ENCODE data around the gene IP6K1.

The IP6K1 gene

DNA sequence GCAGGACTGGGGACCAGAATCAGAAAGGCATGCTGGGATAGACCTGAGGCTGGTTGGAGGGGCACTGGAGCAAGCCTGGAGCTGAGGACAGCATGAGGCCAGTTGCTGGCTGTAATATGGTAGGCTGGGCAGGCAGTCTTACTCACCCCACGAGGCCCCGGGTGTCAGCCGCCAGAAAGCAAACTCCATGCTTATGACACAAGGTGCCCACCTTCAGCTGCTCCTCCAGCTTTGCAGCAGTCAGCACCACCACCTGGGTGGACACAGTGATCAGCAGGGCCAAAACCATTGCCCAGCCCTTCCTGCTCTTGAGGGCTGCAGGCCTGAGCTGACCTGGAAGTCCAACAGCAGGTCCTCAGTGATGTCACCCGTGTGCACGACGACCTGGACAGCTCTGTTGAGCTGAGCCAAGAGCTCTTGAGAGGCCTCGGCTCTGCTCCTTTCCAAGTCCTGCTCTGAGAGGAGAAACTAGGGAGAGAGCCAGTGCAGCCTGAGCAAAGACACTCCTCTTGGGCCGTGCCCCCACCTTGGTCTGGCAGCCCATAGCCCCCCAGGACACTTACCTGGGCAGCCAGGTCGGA is 26.7 kb upstream of the IP6K1 start:
- no peak; the same call in none of the 3 replicates for ATAC-seq
- no peak for TF ChIP-seq ARNTL (CRISPR knock-in tag; IDR thresholded peaks at IDR 0.05; ENCODE audit: borderline replicate concordance, low read depth)
- TF ChIP-seq RARB (CRISPR knock-in tag; IDR thresholded peaks at IDR 0.05): no peak
- no peak for TF ChIP-seq SNAI2 (CRISPR knock-in tag; IDR thresholded peaks at IDR 0.05)
- no peak for TF ChIP-seq ISL1 (CRISPR knock-in tag; IDR thresholded peaks at IDR 0.05)
- no peak for TF ChIP-seq ZFP3 (CRISPR knock-in tag; IDR thresholded peaks at IDR 0.05)
- TF ChIP-seq, protein P1, sequence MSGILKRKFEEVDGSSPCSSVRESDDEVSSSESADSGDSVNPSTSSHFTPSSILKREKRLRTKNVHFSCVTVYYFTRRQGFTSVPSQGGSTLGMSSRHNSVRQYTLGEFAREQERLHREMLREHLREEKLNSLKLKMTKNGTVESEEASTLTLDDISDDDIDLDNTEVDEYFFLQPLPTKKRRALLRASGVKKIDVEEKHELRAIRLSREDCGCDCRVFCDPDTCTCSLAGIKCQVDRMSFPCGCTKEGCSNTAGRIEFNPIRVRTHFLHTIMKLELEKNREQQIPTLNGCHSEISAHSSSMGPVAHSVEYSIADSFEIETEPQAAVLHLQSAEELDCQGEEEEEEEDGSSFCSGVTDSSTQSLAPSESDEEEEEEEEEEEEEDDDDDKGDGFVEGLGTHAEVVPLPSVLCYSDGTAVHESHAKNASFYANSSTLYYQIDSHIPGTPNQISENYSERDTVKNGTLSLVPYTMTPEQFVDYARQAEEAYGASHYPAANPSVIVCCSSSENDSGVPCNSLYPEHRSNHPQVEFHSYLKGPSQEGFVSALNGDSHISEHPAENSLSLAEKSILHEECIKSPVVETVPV (CRISPR knock-in tag; IDR thresholded peaks at IDR 0.05): no peak
- TF ChIP-seq ESRRG (CRISPR knock-in tag; IDR thresholded peaks at IDR 0.05): no peak
- TF ChIP-seq ZNF8 (CRISPR knock-in tag; IDR thresholded peaks at IDR 0.05): no peak
- TF ChIP-seq BACH2 (CRISPR knock-in tag; IDR thresholded peaks at IDR 0.05; ENCODE audit: borderline replicate concordance): no peak
- no peak for TF ChIP-seq ZC3H10 (CRISPR knock-in tag; IDR thresholded peaks at IDR 0.05)

DNA sequence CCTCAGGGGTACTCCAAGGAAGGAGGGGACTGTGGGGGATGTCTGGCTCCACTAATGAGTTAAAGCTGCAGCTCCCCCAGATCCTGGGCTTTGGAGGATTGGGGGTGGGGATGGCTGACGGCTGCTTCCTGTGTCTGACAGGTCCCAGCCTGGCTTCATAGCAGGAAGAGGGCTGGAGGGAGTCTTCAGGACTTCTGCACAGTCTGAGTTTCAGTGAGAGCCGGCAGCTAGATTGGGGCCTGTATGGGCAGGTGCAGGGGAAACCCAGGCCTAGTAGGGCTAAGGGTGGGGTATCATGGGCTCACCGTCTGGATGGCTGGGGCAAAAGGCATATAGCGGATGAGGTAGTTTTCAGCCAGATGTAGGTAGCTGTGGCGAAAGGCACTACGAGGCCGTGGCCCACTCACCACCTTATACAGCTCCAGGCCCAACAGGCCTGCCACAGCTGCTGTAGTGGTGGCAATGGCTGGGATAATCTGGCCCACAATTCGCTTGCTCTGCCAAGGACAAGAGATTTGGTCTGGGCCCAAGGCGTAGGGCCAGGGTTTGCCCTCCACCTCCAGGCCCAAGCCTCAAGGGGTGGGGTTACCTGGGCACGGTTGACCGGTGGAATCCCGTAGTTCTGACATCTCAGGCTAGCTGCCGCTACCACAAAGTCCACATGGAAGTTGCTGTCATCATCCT is 21.2 kb upstream of the IP6K1 start:
- ATAC-seq: no peak
- TF ChIP-seq CSDC2 (CRISPR knock-in tag; IDR thresholded peaks at IDR 0.05): no peak
- no peak for TF ChIP-seq OSR1 (CRISPR knock-in tag; IDR thresholded peaks at IDR 0.05)
- TF ChIP-seq, protein P1 (CRISPR knock-in tag; IDR thresholded peaks at IDR 0.05): no peak
- TF ChIP-seq BACH2 (CRISPR knock-in tag; IDR thresholded peaks at IDR 0.05; ENCODE audit: borderline replicate concordance): no peak
- TF ChIP-seq, protein P2, sequence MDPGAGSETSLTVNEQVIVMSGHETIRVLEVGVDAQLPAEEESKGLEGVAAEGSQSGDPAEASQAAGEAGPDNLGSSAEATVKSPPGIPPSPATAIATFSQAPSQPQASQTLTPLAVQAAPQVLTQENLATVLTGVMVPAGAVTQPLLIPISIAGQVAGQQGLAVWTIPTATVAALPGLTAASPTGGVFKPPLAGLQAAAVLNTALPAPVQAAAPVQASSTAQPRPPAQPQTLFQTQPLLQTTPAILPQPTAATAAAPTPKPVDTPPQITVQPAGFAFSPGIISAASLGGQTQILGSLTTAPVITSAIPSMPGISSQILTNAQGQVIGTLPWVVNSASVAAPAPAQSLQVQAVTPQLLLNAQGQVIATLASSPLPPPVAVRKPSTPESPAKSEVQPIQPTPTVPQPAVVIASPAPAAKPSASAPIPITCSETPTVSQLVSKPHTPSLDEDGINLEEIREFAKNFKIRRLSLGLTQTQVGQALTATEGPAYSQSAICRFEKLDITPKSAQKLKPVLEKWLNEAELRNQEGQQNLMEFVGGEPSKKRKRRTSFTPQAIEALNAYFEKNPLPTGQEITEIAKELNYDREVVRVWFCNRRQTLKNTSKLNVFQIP (CRISPR knock-in tag; IDR thresholded peaks at IDR 0.05; ENCODE audit: borderline replicate concordance, low read depth): no peak
- no peak for TF ChIP-seq TOX (CRISPR knock-in tag; IDR thresholded peaks at IDR 0.05; ENCODE audit: borderline replicate concordance)
- no peak for TF ChIP-seq GLIS3 (CRISPR knock-in tag; IDR thresholded peaks at IDR 0.05)
- TF ChIP-seq PPARA (CRISPR knock-in tag; IDR thresholded peaks at IDR 0.05; ENCODE audit: borderline replicate concordance): no peak
- TF ChIP-seq ZNF8 (CRISPR knock-in tag; IDR thresholded peaks at IDR 0.05): no peak
- no peak for TF ChIP-seq SNAI2 (CRISPR knock-in tag; IDR thresholded peaks at IDR 0.05)
- TF ChIP-seq ESRRG (CRISPR knock-in tag; IDR thresholded peaks at IDR 0.05): no peak
- TF ChIP-seq ZFP30 (CRISPR knock-in tag; IDR thresholded peaks at IDR 0.05): no peak
- no peak for TF ChIP-seq ZNF565 (CRISPR knock-in tag; conservative IDR thresholded peaks at IDR 0.05; ENCODE audit: low read depth)

GRCh38 chr3:49806850-49807249 is 20.5 kb upstream of the IP6K1 start:
- no peak for ATAC-seq
- no peak for TF ChIP-seq ISL1 (CRISPR knock-in tag; IDR thresholded peaks at IDR 0.05)
- TF ChIP-seq OSR1 (CRISPR knock-in tag; IDR thresholded peaks at IDR 0.05): no peak
- TF ChIP-seq, protein P3, sequence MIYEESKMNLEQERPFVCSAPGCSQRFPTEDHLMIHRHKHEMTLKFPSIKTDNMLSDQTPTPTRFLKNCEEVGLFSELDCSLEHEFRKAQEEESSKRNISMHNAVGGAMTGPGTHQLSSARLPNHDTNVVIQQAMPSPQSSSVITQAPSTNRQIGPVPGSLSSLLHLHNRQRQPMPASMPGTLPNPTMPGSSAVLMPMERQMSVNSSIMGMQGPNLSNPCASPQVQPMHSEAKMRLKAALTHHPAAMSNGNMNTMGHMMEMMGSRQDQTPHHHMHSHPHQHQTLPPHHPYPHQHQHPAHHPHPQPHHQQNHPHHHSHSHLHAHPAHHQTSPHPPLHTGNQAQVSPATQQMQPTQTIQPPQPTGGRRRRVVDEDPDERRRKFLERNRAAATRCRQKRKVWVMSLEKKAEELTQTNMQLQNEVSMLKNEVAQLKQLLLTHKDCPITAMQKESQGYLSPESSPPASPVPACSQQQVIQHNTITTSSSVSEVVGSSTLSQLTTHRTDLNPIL (CRISPR knock-in tag; IDR thresholded peaks at IDR 0.05; ENCODE audit: low read depth): no peak
- no peak for TF ChIP-seq ZNF8 (CRISPR knock-in tag; IDR thresholded peaks at IDR 0.05)
- no peak for TF ChIP-seq ZFP30 (CRISPR knock-in tag; IDR thresholded peaks at IDR 0.05)
- TF ChIP-seq, protein P4, sequence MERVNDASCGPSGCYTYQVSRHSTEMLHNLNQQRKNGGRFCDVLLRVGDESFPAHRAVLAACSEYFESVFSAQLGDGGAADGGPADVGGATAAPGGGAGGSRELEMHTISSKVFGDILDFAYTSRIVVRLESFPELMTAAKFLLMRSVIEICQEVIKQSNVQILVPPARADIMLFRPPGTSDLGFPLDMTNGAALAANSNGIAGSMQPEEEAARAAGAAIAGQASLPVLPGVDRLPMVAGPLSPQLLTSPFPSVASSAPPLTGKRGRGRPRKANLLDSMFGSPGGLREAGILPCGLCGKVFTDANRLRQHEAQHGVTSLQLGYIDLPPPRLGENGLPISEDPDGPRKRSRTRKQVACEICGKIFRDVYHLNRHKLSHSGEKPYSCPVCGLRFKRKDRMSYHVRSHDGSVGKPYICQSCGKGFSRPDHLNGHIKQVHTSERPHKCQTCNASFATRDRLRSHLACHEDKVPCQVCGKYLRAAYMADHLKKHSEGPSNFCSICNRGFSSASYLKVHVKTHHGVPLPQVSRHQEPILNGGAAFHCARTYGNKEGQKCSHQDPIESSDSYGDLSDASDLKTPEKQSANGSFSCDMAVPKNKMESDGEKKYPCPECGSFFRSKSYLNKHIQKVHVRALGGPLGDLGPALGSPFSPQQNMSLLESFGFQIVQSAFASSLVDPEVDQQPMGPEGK (CRISPR knock-in tag; IDR thresholded peaks at IDR 0.05; ENCODE audit: borderline replicate concordance): no peak
- TF ChIP-seq GLIS3 (CRISPR knock-in tag; IDR thresholded peaks at IDR 0.05): no peak
- no peak for TF ChIP-seq ZC3H10 (CRISPR knock-in tag; IDR thresholded peaks at IDR 0.05)
- no peak for TF ChIP-seq ZNF565 (CRISPR knock-in tag; conservative IDR thresholded peaks at IDR 0.05; ENCODE audit: low read depth)
- TF ChIP-seq ZFP3 (CRISPR knock-in tag; IDR thresholded peaks at IDR 0.05): no peak
- no peak for TF ChIP-seq TSHZ2 (CRISPR knock-in tag; IDR thresholded peaks at IDR 0.05)
- TF ChIP-seq CSDC2 (CRISPR knock-in tag; IDR thresholded peaks at IDR 0.05): no peak
- TF ChIP-seq, protein P1 (CRISPR knock-in tag; IDR thresholded peaks at IDR 0.05): no peak
- TF ChIP-seq ESRRG (CRISPR knock-in tag; IDR thresholded peaks at IDR 0.05): no peak
- no peak for TF ChIP-seq ZNF70 (CRISPR knock-in tag; IDR thresholded peaks at IDR 0.05)
- no peak for TF ChIP-seq TOX (CRISPR knock-in tag; IDR thresholded peaks at IDR 0.05; ENCODE audit: borderline replicate concordance)
- TF ChIP-seq BACH2 (CRISPR knock-in tag; IDR thresholded peaks at IDR 0.05; ENCODE audit: borderline replicate concordance): no peak

Measured in SK-N-SH treated with all-trans-retinoic acid at 6 μM for 48 hours (cell line).